PC-9 (cell line): ENCODE data around the gene EIF5B.

ENCODE experiments used
- CTCF ChIP-seq: fragments of 200-600 bp; sonication (generic); conservative IDR thresholded peaks from 2 replicates; pipeline ENCODE4 v1.6.1; 2017; ENCODE audit warnings: mixed run types, antibody characterized with exemption, mild to moderate bottlenecking, moderate library complexity
- EZH2 ChIP-seq: fragments of 200-600 bp; sonication (generic); IDR thresholded peaks from 2 replicates; pipeline ENCODE4 v1.8.0; 2017; ENCODE audit warnings: antibody characterized with exemption, low read depth

- TF ChIP-seq EZH2, result no peak
- no peak for TF ChIP-seq CTCF
Measured at GRCh38 chr2:99350194-99350593, 13.0 kb downstream of the EIF5B start.
